MM.1S (cell line): ENCODE measurements around the gene IGSF5.

Source experiments
- DNase-seq: peaks from one replicate; pipeline ENCODE4 v3.0.0-alpha.2; 2015
- H2AFZ ChIP-seq: fragments of 300-600 bp; sonication (generic); 2 replicates; pipeline ENCODE4 v1.6.0; 2016; ENCODE audit warnings: antibody characterized with exemption, low read length
- H3F3A ChIP-seq: fragments of 300-600 bp; sonication (generic); 2 replicates; pipeline ENCODE4 v1.6.1; 2016; ENCODE audit warnings: mild to moderate bottlenecking, antibody characterized with exemption, low read length, moderate library complexity, mixed read lengths; ENCODE audit not compliant: insufficient read depth
- H3K27ac ChIP-seq: fragments of 300-600 bp; sonication (generic); 2 replicates; pipeline ENCODE4 v1.5.1; 2016; ENCODE audit warnings: mild to moderate bottlenecking, low read length
- H3K27me3 ChIP-seq: fragments of 300-600 bp; sonication (generic); replicated peaks from 2 replicates; pipeline ENCODE4 v1.6.0; 2016; ENCODE audit warnings: low read length; ENCODE audit not compliant: insufficient read depth
- H3K36me3 ChIP-seq: fragments of 300-600 bp; sonication (generic); replicated peaks from 2 replicates; pipeline ENCODE4 v1.6.1; 2016; ENCODE audit warnings: mild to moderate bottlenecking, low read length, mixed read lengths; ENCODE audit not compliant: insufficient read depth
- H3K4me1 ChIP-seq: fragments of 300-600 bp; sonication (generic); 2 replicates; pipeline ENCODE4 v1.6.1; 2016; ENCODE audit warnings: low read length, mixed read lengths
- H3K4me2 ChIP-seq: fragments of 300-600 bp; sonication (generic); 2 replicates; pipeline ENCODE4 v1.6.0; 2016; ENCODE audit warnings: low read depth, low read length
- H3K4me3 ChIP-seq: fragments of 300-600 bp; sonication (generic); 2 replicates; pipeline ENCODE4 v1.5.1; 2016; ENCODE audit warnings: low read length, mixed read lengths
- H3K79me2 ChIP-seq: fragments of 300-600 bp; sonication (generic); 2 replicates; pipeline ENCODE4 v1.6.1; 2016; ENCODE audit warnings: mixed run types, low read length, mixed read lengths
- H3K9ac ChIP-seq: fragments of 300-600 bp; sonication (generic); 2 replicates; pipeline ENCODE4 v1.6.1; 2016; ENCODE audit warnings: low read length, mixed read lengths
- H3K9me2 ChIP-seq: fragments of 300-600 bp; sonication (generic); replicated peaks from 2 replicates; pipeline ENCODE4 v1.6.1; 2016; ENCODE audit warnings: mild to moderate bottlenecking, low read length, mixed read lengths; ENCODE audit not compliant: insufficient read depth
- H3K9me3 ChIP-seq: fragments of 300-600 bp; sonication (generic); replicated peaks from 2 replicates; pipeline ENCODE4 v1.6.1; 2016; ENCODE audit warnings: mild to moderate bottlenecking, low read length, mixed read lengths; ENCODE audit not compliant: insufficient read depth
- H4K20me1 ChIP-seq: fragments of 300-600 bp; sonication (generic); 2 replicates; pipeline ENCODE4 v1.6.1; 2016; ENCODE audit warnings: mild to moderate bottlenecking, low read length, moderate library complexity, mixed read lengths; ENCODE audit not compliant: insufficient read depth
- CTCF ChIP-seq: fragments of 300-600 bp; sonication (generic); IDR thresholded peaks from 2 replicates; pipeline ENCODE4 v1.5.1; 2016; ENCODE audit warnings: antibody characterized with exemption, low read length, mixed read lengths
- EZH2 ChIP-seq: fragments of 300-600 bp; sonication (generic); optimal IDR thresholded peaks from 2 replicates; pipeline ENCODE3; 2017; ENCODE audit warnings: low read depth, mild to moderate bottlenecking, antibody characterized with exemption, low read length, mixed read lengths
- EZH2phosphoT487 ChIP-seq: fragments of 300-600 bp; sonication (generic); IDR thresholded peaks from 2 replicates; pipeline ENCODE4 v1.6.1; 2018; ENCODE audit warnings: antibody characterized with exemption, low read length

IGSF5 gene

GRCh38 chr21:39847877-39848276 lies 102.9 kb downstream of the IGSF5 start:
- Histone ChIP-seq H3K4me3 (no peak overlapping the region), H3F3A (no peaks in the 10 kb centered on the region), H3K27me3 (no peaks in the 10 kb centered on the region), H3K9me2 (no peaks in the 10 kb centered on the region), H3K9me3 (no peaks in the 10 kb centered on the region), H3K4me2 (no peak overlapping the region), H3K9ac (no peak overlapping the region), H3K27ac (no peak overlapping the region), H4K20me1 (no peaks in the 10 kb centered on the region), H3K4me1 (0 out of 2 replicates have a peak, but pooled peaks cover 8% of the 10 kb centered on the region), H3K79me2 (no peaks in the 10 kb centered on the region), H2AFZ (no peak overlapping the region), H3K36me3 (no peaks in the 10 kb centered on the region)
- no peak for DNase-seq
- TF ChIP-seq EZH2 (no peak), CTCF (no peak), EZH2phosphoT487 (no peak)

- H3K4me2 ChIP-seq, result no peak overlapping the region
- no peak overlapping the region for H3K4me3 ChIP-seq
- TF ChIP-seq CTCF, result no peak
- no peak for TF ChIP-seq EZH2
- no peak for TF ChIP-seq EZH2phosphoT487
- no peaks in the 10 kb centered on the region for H4K20me1 ChIP-seq
- no peaks in the 10 kb centered on the region for H3K27me3 ChIP-seq
- H3K36me3 ChIP-seq, result no peaks in the 10 kb centered on the region
- no peaks in the 10 kb centered on the region for H3K9me3 ChIP-seq
- no peaks in the 10 kb centered on the region for H3K79me2 ChIP-seq
- no peak overlapping the region for H2AFZ ChIP-seq
- no peak overlapping the region for H3K9ac ChIP-seq
- H3K27ac ChIP-seq, result no peak overlapping the region
- H3K4me1 ChIP-seq, result 0 out of 2 replicates have a peak, but pooled peaks cover 8% of the 10 kb centered on the region
- no peak for DNase-seq
- no peaks in the 10 kb centered on the region for H3K9me2 ChIP-seq
- no peaks in the 10 kb centered on the region for H3F3A ChIP-seq
These were observed 104.2 kb downstream of the IGSF5 start for GRCh38 chr21:39849014-39849655.

- no peak for TF ChIP-seq CTCF
- no peak for TF ChIP-seq EZH2phosphoT487
- no peak for TF ChIP-seq EZH2
- H3K9me3 ChIP-seq, result no peaks in the 10 kb centered on the region
- H3F3A ChIP-seq, result no peaks in the 10 kb centered on the region
These were observed 105.3 kb downstream of the IGSF5 start for GRCh38 chr21:39850333-39850732.

More at GRCh38 chr21:39850333-39850732, 105.3 kb downstream of the IGSF5 start:
- 0 out of 2 replicates have a peak overlapping the region, but pooled peaks have one; percentile 2 for H3K4me2 ChIP-seq
- H3K36me3 ChIP-seq, result no peaks in the 10 kb centered on the region
- 0 out of 2 replicates have a peak overlapping the region, but pooled peaks have one; percentile 7 for H2AFZ ChIP-seq
- H3K4me1 ChIP-seq, result 0 out of 2 replicates have a peak, but pooled peaks cover 8% of the 10 kb centered on the region
- no peaks in the 10 kb centered on the region for H3K79me2 ChIP-seq
- no peak overlapping the region for H3K9ac ChIP-seq
- H3K9me2 ChIP-seq, result no peaks in the 10 kb centered on the region
- H3K27ac ChIP-seq, result no peak overlapping the region
- no peak for DNase-seq
- no peak overlapping the region for H3K4me3 ChIP-seq
- no peaks in the 10 kb centered on the region for H4K20me1 ChIP-seq
- no peaks in the 10 kb centered on the region for H3K27me3 ChIP-seq
